ENCODE measurements around the gene GALNT2.

The GALNT2 gene

DNA sequence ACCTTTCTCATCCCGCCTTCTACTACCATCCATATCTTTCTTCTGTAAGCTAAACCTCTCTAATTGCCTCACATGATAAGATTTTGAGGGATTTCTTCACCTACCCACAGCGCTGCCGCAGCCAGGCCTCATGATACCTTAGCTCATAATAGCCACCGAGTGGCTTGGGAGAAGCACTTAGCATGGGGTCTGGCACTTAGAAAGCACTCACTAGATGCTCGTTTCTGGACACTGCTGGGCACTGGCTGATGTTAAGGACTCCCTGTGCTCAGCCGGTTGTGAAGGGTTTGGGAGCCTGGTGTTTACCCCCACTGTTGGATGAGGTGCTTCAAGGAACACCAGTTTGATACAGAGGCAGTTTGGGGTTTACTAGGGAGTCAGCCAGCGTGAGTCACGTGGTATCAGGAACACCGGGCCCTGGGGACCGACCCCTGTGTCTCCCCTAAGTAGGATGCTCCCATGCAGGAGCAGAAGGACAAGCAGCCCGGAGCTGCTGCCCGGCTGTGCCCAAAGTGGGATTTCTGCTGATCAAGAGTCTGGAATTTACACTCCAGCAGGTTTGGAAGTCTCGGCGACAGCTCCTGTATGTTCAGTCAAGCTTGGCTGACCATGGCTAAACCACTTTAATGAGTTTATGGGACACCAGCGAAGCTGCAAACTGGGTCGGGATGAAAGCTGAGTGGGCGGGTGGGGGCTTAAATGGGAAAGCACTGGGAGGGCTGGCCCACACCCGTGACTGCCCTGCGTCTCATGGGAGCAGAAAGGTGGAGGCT lies 63.3 kb downstream of the GALNT2 start:
- H3K4me3 ChIP-seq (ENCODE audit: low read depth, low read length), result no peak overlapping the region
- TF ChIP-seq CTCF (IDR thresholded peaks at IDR 0.05; ENCODE audit: control insufficient read depth, extremely low read depth, insufficient read depth), result no peak
- no peak for DNase-seq (ENCODE audit: low read depth)

GRCh38 chr1:230131457-230131856 lies 64.4 kb downstream of the GALNT2 start:
- TF ChIP-seq CTCF (IDR thresholded peaks at IDR 0.05; ENCODE audit: control insufficient read depth, extremely low read depth, insufficient read depth), result no peak
- no peak overlapping the region for H3K4me3 ChIP-seq (ENCODE audit: low read depth, low read length)
- no peak for DNase-seq (ENCODE audit: low read depth)

DNA sequence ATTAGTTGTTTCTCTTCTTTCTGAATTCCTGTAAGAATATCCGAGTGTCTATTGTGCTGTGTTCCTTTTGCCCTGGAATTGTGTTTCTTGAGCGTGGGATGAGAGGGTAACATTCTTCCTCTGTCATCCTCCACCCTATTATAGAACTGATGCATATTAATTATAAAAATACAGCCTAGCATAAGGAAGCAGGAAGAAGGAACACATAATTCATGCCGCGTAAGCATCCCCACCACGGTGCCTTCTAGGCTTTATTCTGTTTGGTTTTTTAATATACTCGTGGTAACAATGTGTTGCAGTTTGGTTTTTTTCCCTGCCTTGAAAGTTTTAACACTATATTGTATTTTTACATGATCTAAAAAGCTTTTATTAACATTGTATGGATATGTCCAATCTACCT lies 65.7 kb downstream of the GALNT2 start:
- TF ChIP-seq CTCF (IDR thresholded peaks at IDR 0.05; ENCODE audit: control insufficient read depth, extremely low read depth, insufficient read depth), result no peak
- DNase-seq (ENCODE audit: low read depth), result no peak
- no peak overlapping the region for H3K4me3 ChIP-seq (ENCODE audit: low read depth, low read length)

DNA sequence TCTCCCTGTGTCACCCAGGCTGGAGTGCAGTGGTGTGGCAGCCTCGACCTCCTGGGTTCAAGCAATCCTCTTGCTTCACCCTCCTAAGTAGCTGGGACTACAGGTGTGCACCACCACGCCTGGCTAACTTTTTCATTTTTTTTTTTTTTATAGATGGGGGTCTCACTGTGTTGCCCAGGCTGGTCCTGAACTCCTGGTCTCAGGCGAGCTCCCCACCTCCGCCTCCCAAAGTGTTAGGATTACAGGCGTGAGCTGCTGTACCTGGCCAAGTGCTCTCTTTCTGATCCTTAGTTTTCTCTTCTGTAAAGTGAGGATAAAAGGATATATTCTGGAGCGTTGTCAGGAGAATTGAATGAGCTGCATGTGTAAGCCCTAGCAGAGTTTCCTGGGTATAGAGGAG lies 68.7 kb downstream of the GALNT2 start:
- no peak for TF ChIP-seq CTCF (IDR thresholded peaks at IDR 0.05; ENCODE audit: control insufficient read depth, extremely low read depth, insufficient read depth)
- no peak for DNase-seq (ENCODE audit: low read depth)
- H3K4me3 ChIP-seq (ENCODE audit: low read depth, low read length), result no peak overlapping the region

GRCh38 chr1:230136453-230137336 lies 69.7 kb downstream of the GALNT2 start:
- no peak overlapping the region for H3K4me3 ChIP-seq (ENCODE audit: low read depth, low read length)
- no peak for TF ChIP-seq CTCF (IDR thresholded peaks at IDR 0.05; ENCODE audit: control insufficient read depth, extremely low read depth, insufficient read depth)
- no peak for DNase-seq (ENCODE audit: low read depth)

- no peak overlapping the region for H3K4me3 ChIP-seq (ENCODE audit: low read depth, low read length)
- no peak for TF ChIP-seq CTCF (IDR thresholded peaks at IDR 0.05; ENCODE audit: control insufficient read depth, extremely low read depth, insufficient read depth)
- DNase-seq (ENCODE audit: low read depth), result no peak
Measured at GRCh38 chr1:230137337-230137815, 70.3 kb downstream of the GALNT2 start.
